GM12801 (cell line): ENCODE data around the gene LRRC1.

Source experiments
- CTCF ChIP-seq: IDR thresholded peaks from one replicate; pipeline ENCODE4 v1.5.1; 2011; ENCODE audit warnings: control low read depth; ENCODE audit not compliant: insufficient read length; ENCODE audit errors: extremely low read depth

The LRRC1 gene

GRCh38 chr6:53939830-53940229 lies 145.0 kb downstream of the LRRC1 start:
- TF ChIP-seq CTCF = no peak

- no peak for TF ChIP-seq CTCF
These were observed 148.6 kb downstream of the LRRC1 start for GRCh38 chr6:53943395-53943794.

- no peak for TF ChIP-seq CTCF
These were observed 149.3 kb downstream of the LRRC1 start for GRCh38 chr6:53944091-53944490.

GRCh38 chr6:53944543-53944942 lies 149.7 kb downstream of the LRRC1 start:
- no peak for TF ChIP-seq CTCF

- TF ChIP-seq CTCF = no peak
These were observed 151.1 kb downstream of the LRRC1 start for GRCh38 chr6:53945765-53946407.

GRCh38 chr6:53947780-53948179 lies 153.0 kb downstream of the LRRC1 start:
- TF ChIP-seq CTCF = no peak

- TF ChIP-seq CTCF = no peak
These were observed 156.6 kb downstream of the LRRC1 start for GRCh38 chr6:53951383-53951782.
